T-helper 2 cell (primary cell): Measurements from ENCODE around the gene CDH23.

ENCODE experiments used
- DNase-seq, 5 experiments: peaks; one replicate each; pipeline versions ENCODE4 v3.0.0 to v3.0.0-alpha.2; 2012 to 2022

Gene CDH23

GRCh38 chr10:71517298-71518169 lies 120.8 kb downstream of the CDH23 start:
- no peak for DNase-seq

- DNase-seq: no peak
These were observed 123.3 kb downstream of the CDH23 start for GRCh38 chr10:71520042-71520441.

GRCh38 chr10:71521504-71522441 lies 125.1 kb downstream of the CDH23 start:
- DNase-seq: no peak

GRCh38 chr10:71522442-71523144 lies 125.9 kb downstream of the CDH23 start:
- DNase-seq: no peak

- no peak for DNase-seq
These were observed 127.0 kb downstream of the CDH23 start for GRCh38 chr10:71523756-71524155.

- no peak for DNase-seq
These were observed 128.4 kb downstream of the CDH23 start for GRCh38 chr10:71525092-71525491.

- DNase-seq: no peak
These were observed 129.0 kb downstream of the CDH23 start for GRCh38 chr10:71525721-71526120.

GRCh38 chr10:71526653-71527052 lies 129.9 kb downstream of the CDH23 start:
- no peak for DNase-seq

GRCh38 chr10:71527135-71527534 lies 130.4 kb downstream of the CDH23 start:
- DNase-seq: no peak

GRCh38 chr10:71528371-71529206 lies 131.9 kb downstream of the CDH23 start:
- DNase-seq: no peak

GRCh38 chr10:71529207-71529827 lies 132.6 kb downstream of the CDH23 start:
- DNase-seq: no peak

- DNase-seq: no peak
These were observed 134.1 kb downstream of the CDH23 start for GRCh38 chr10:71530781-71531180.

GRCh38 chr10:71531485-71532446 lies 135.0 kb downstream of the CDH23 start:
- peak in 1 of 5 experiments; percentile 48 for DNase-seq

- no peak for DNase-seq
These were observed 136.2 kb downstream of the CDH23 start for GRCh38 chr10:71532878-71533277.

- no peak for DNase-seq
These were observed 137.2 kb downstream of the CDH23 start for GRCh38 chr10:71533936-71534335.

GRCh38 chr10:71534568-71535194 lies 138.0 kb downstream of the CDH23 start:
- DNase-seq: no peak

- no peak for DNase-seq
These were observed 139.6 kb downstream of the CDH23 start for GRCh38 chr10:71536332-71536731.

GRCh38 chr10:71537125-71537524 lies 140.4 kb downstream of the CDH23 start:
- no peak for DNase-seq

- no peak for DNase-seq
These were observed 141.0 kb downstream of the CDH23 start for GRCh38 chr10:71537681-71538080.
